Measurements from ENCODE around the gene CLCN1.

- no peak for TF ChIP-seq EZH2 (IDR thresholded peaks at IDR 0.05; ENCODE audit: low read length, missing control alignments)
- TF ChIP-seq, protein P1, sequence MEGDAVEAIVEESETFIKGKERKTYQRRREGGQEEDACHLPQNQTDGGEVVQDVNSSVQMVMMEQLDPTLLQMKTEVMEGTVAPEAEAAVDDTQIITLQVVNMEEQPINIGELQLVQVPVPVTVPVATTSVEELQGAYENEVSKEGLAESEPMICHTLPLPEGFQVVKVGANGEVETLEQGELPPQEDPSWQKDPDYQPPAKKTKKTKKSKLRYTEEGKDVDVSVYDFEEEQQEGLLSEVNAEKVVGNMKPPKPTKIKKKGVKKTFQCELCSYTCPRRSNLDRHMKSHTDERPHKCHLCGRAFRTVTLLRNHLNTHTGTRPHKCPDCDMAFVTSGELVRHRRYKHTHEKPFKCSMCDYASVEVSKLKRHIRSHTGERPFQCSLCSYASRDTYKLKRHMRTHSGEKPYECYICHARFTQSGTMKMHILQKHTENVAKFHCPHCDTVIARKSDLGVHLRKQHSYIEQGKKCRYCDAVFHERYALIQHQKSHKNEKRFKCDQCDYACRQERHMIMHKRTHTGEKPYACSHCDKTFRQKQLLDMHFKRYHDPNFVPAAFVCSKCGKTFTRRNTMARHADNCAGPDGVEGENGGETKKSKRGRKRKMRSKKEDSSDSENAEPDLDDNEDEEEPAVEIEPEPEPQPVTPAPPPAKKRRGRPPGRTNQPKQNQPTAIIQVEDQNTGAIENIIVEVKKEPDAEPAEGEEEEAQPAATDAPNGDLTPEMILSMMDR (conservative IDR thresholded peaks at IDR 0.05 in 1 of 2, IDR thresholded peaks at IDR 0.05 in 1 of 2; ENCODE audit: low read depth in 1 of 2, low read length in 2 of 2) = no peak
Measured at GRCh38 chr7:143396182-143396581, 80.3 kb downstream of the CLCN1 start.

All from fibroblast of lung (primary cell).